ENCODE data around the gene TMEM150A. TPM values are rescaled to one million over a fixed set of nuclear protein-coding genes. Genes with fewer than 3 reads are reported as not detected.

Gene TMEM150A
- total RNA-seq, 5 donors from 2014 or later (not counting 1 experiment from before 2014, with no cell fraction given): 8.4 to 17.1 (median 16.2) TPM

- H3K4me1 Mint-ChIP-seq: peaks cover 42 to 50% (median 48%) of the 10 kb centered on the region in 3 donors
- ChIA-PET POLR2A (interaction anchor here in 1 of 2 donors (0.6 kb wide), 1 partner anchor 191 kb away, joined by 3 read pairs; no protein-coding TSS in a partner anchor), CTCF (no interaction called here)
- Histone ChIP-seq H3K9me3 (no peaks in the 10 kb centered on the region), H3K27ac (ENCODE audit: low read length) (no peak overlapping the region), H3K4me3 (ENCODE audit: control insufficient read depth in 1 of 2, extremely low read depth in 1 of 2, low read length in 1 of 2) (no peak overlapping the region), H3K4me1 (ENCODE audit: control insufficient read depth in 1 of 2, extremely low read depth in 1 of 2, insufficient read depth in 2 of 2, low read length in 2 of 2) (peaks cover 17 to 52% of the 10 kb centered on the region in 2 experiments), H3K36me3 (ENCODE audit: control insufficient read depth in 2 of 2, extremely low read depth in 1 of 2, insufficient read depth in 1 of 2, low read length in 1 of 2) (peaks cover 5 to 18% of the 10 kb centered on the region in 2 donors), H3K27me3 (replicated peaks in 1 of 2; ENCODE audit: control insufficient read depth in 2 of 2, extremely low read depth in 1 of 2, insufficient read depth in 2 of 2, low read length in 1 of 2) (no peaks in the 10 kb centered on the region)
- H3K27ac Mint-ChIP-seq: peak overlapping the region in 1 of 2 donors; percentile 2
- ATAC-seq (replicated peaks in 1 of 4): no peak
- no peaks in the 10 kb centered on the region for H3K27me3 Mint-ChIP-seq
- H3K4me3 Mint-ChIP-seq: no peak overlapping the region
- 93% methylated on average over 2 of the region's 14 CpGs for WGBS (ENCODE audit: insufficient coverage)
- H3K36me3 Mint-ChIP-seq: peaks cover 3% of the 10 kb centered on the region
- DNase-seq: no peak
- no peaks in the 10 kb centered on the region for H3K9me3 Mint-ChIP-seq
These were observed 3.7 kb downstream of the TMEM150A start for GRCh38 chr2:85598594-85599340.

DNA sequence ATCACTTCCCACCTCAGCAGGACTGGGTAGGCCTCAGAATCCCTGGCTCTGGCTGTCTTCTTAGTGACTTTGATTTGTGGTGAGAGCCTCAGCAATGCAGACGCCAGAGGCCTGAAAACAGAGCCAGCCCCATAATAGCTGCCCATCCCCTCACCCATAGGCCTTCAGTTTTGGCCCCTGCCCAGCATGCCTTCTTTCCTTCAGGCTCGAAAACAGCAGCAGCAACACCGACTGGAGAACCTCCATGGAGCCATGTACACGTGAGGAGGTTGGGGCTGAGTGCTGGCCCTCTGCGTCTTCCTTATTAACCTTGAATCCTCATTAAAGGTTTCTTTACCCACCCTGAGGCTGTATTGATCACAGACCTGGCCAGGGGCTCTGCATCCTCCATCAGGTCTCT, 5.3 kb downstream of the TMEM150A start:
- Mint-ChIP-seq H3K36me3 (peaks cover 3% of the 10 kb centered on the region), H3K27ac (peak overlapping the region in 1 of 2 donors; percentile 57)
- POLR2A ChIA-PET: interaction anchor here (0.6 kb wide), 2 partner anchors 10 to 32 kb away, joined by 3 read pairs; no protein-coding TSS in a partner anchor

GRCh38 chr2:85596486-85597143, 5.9 kb downstream of the TMEM150A start:
- ATAC-seq (replicated peaks in 1 of 4): no peak
- no peaks in the 10 kb centered on the region for H3K27me3 ChIP-seq (replicated peaks in 1 of 2; ENCODE audit: control insufficient read depth in 2 of 2, extremely low read depth in 1 of 2, insufficient read depth in 2 of 2, low read length in 1 of 2)

More for the DNA sequence above, 5.3 kb downstream of the TMEM150A start:
- no peak overlapping the region for H3K4me3 ChIP-seq (ENCODE audit: control insufficient read depth in 1 of 2, extremely low read depth in 1 of 2, low read length in 1 of 2)
- peaks cover 32 to 43% (median 41%) of the 10 kb centered on the region in 3 donors for H3K4me1 Mint-ChIP-seq
- H3K4me1 ChIP-seq (ENCODE audit: control insufficient read depth in 1 of 2, extremely low read depth in 1 of 2, insufficient read depth in 2 of 2, low read length in 2 of 2): peaks cover 15 to 42% of the 10 kb centered on the region in 2 experiments
- no peaks in the 10 kb centered on the region for H3K27me3 Mint-ChIP-seq
- H3K9me3 ChIP-seq: no peaks in the 10 kb centered on the region
- CTCF ChIA-PET: interaction anchor here in 1 of 2 donors (1.6 kb wide), 1 partner anchor 39 kb away, joined by 3 read pairs; no protein-coding TSS in a partner anchor
- peaks cover 5 to 18% of the 10 kb centered on the region in 2 donors for H3K36me3 ChIP-seq (ENCODE audit: control insufficient read depth in 2 of 2, extremely low read depth in 1 of 2, insufficient read depth in 1 of 2, low read length in 1 of 2)
- H3K9me3 Mint-ChIP-seq: no peaks in the 10 kb centered on the region
- H3K4me3 Mint-ChIP-seq: peak overlapping the region; percentile 99
- H3K27me3 ChIP-seq (replicated peaks in 1 of 2; ENCODE audit: control insufficient read depth in 2 of 2, extremely low read depth in 1 of 2, insufficient read depth in 2 of 2, low read length in 1 of 2): no peaks in the 10 kb centered on the region
- no peak overlapping the region for H3K27ac ChIP-seq (ENCODE audit: low read length)
- DNase-seq (no peak), ATAC-seq (replicated peaks in 1 of 4) (no peak)
- WGBS (ENCODE audit: insufficient coverage): no CpG with 5 or more reads among the region's 5 CpGs

DNA sequence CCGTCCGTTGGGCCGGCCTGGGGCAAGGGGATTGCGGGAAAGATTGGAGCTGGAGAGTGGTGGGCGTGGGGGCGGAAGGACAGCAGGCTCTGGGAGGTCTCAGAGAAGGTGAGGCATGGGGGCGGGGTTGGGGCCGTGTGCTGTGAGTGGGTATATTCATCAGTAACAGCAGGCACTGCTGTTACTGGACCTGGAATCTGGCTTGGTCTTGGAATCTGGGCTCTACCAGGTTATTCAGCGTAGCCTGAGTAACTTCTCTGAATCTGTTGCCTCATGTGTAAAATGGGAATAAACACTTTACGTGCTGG, 6.5 kb downstream of the TMEM150A start:
- no peaks in the 10 kb centered on the region for H3K27me3 Mint-ChIP-seq
- DNase-seq: no peak

More at GRCh38 chr2:85596486-85597143, 5.9 kb downstream of the TMEM150A start:
- H3K9me3 Mint-ChIP-seq: no peaks in the 10 kb centered on the region
- ChIA-PET CTCF (interaction anchor here in 1 of 2 donors (0.5 to 1.6 kb wide), 2 partner anchors 40 to 107 kb away, joined by 3 read pairs; no protein-coding TSS in a partner anchor), POLR2A (interaction anchor here (0.6 kb wide), 2 partner anchors 19 to 32 kb away, joined by 3 to 6 read pairs; no protein-coding TSS in a partner anchor)
- H3K36me3 Mint-ChIP-seq: peaks cover 3% of the 10 kb centered on the region
- Histone ChIP-seq H3K4me1 (ENCODE audit: control insufficient read depth in 1 of 2, extremely low read depth in 1 of 2, insufficient read depth in 2 of 2, low read length in 2 of 2) (peaks cover 12 to 36% of the 10 kb centered on the region in 2 experiments), H3K36me3 (ENCODE audit: control insufficient read depth in 2 of 2, extremely low read depth in 1 of 2, insufficient read depth in 1 of 2, low read length in 1 of 2) (peaks cover 5 to 18% of the 10 kb centered on the region in 2 donors), H3K27ac (ENCODE audit: low read length) (no peak overlapping the region), H3K9me3 (no peaks in the 10 kb centered on the region), H3K4me3 (ENCODE audit: control insufficient read depth in 1 of 2, extremely low read depth in 1 of 2, low read length in 1 of 2) (peak overlapping the region; percentile 92 to 95)
- peak overlapping the region; percentile 99 for H3K4me3 Mint-ChIP-seq
- H3K4me1 Mint-ChIP-seq: peaks cover 32 to 40% (median 39%) of the 10 kb centered on the region in 3 donors
- no CpG with 5 or more reads among the region's 3 CpGs for WGBS (ENCODE audit: insufficient coverage)
- H3K27ac Mint-ChIP-seq: peak overlapping the region; percentile 57 to 74
- no peak for DNase-seq
- H3K27me3 Mint-ChIP-seq: no peaks in the 10 kb centered on the region

GRCh38 chr2:85595301-85596025, 7.0 kb downstream of the TMEM150A start, which contains the start of gene RNF181:
Gene RNF181, plus strand, starts transcription at chr2:85595745. Its CDS starts 19 bp downstream, at chr2:85595764.
- WGBS (ENCODE audit: insufficient coverage): under 1% methylated on average over 45 of the region's 47 CpGs
- peak; percentile 99 for ATAC-seq (replicated peaks in 1 of 4)
- peak; percentile 73 to 98 (median 89) for DNase-seq

More for the DNA sequence above, 6.5 kb downstream of the TMEM150A start:
- ChIA-PET CTCF (interaction anchor here in 1 of 2 donors (0.6 to 1.6 kb wide), 4 partner anchors 41 to 190 kb away, joined by 3 to 5 read pairs (median 4); no protein-coding TSS in a partner anchor), POLR2A (interaction anchor here (0.5 to 2.2 kb wide), 5 partner anchors 8 to 1137 kb away, joined by 3 to 15 read pairs (median 4); partner anchors contain the start of gene C2orf68 (in 1 of the 2))
- 1% methylated on average over 8 of the region's 10 CpGs for WGBS (ENCODE audit: insufficient coverage)
- no peaks in the 10 kb centered on the region for H3K9me3 Mint-ChIP-seq
- peaks cover 12 to 33% of the 10 kb centered on the region in 2 experiments for H3K4me1 ChIP-seq (ENCODE audit: control insufficient read depth in 1 of 2, extremely low read depth in 1 of 2, insufficient read depth in 2 of 2, low read length in 2 of 2)
- H3K9me3 ChIP-seq: no peaks in the 10 kb centered on the region
- peak in 3 of 4 experiments; percentile 3 to 10 (median 6) for ATAC-seq (replicated peaks in 1 of 4)
- H3K27ac ChIP-seq (ENCODE audit: low read length): peak overlapping the region; percentile 75
- peaks cover 3% of the 10 kb centered on the region for H3K36me3 Mint-ChIP-seq
- peaks cover 32 to 38% (median 38%) of the 10 kb centered on the region in 3 donors for H3K4me1 Mint-ChIP-seq
- H3K27ac Mint-ChIP-seq: peak overlapping the region; percentile 98 to 99
- H3K4me3 ChIP-seq (ENCODE audit: control insufficient read depth in 1 of 2, extremely low read depth in 1 of 2, low read length in 1 of 2): peak overlapping the region; percentile 92 to 95
- H3K4me3 Mint-ChIP-seq: peak overlapping the region; percentile 99
- H3K27me3 ChIP-seq (replicated peaks in 1 of 2; ENCODE audit: control insufficient read depth in 2 of 2, extremely low read depth in 1 of 2, insufficient read depth in 2 of 2, low read length in 1 of 2): no peaks in the 10 kb centered on the region
- H3K36me3 ChIP-seq (ENCODE audit: control insufficient read depth in 2 of 2, extremely low read depth in 1 of 2, insufficient read depth in 1 of 2, low read length in 1 of 2): peaks cover 5 to 18% of the 10 kb centered on the region in 2 donors

More at GRCh38 chr2:85595301-85596025, 7.0 kb downstream of the TMEM150A start, which contains the start of gene RNF181:
- ChIA-PET CTCF (interaction anchor here in 1 of 2 donors (0.6 to 1.6 kb wide), 4 partner anchors 42 to 241 kb away, joined by 3 to 5 read pairs (median 4); partner anchors contain the start of gene ELMOD3), POLR2A (interaction anchor here (0.5 to 2.2 kb wide), 10 partner anchors 8 to 1137 kb away, joined by 3 to 15 read pairs (median 4); partner anchors contain the start of genes C2orf68 (in 1 of the 2) and VAMP8 (in 1 of the 2))
- H3K27me3 ChIP-seq (replicated peaks in 1 of 2; ENCODE audit: control insufficient read depth in 2 of 2, extremely low read depth in 1 of 2, insufficient read depth in 2 of 2, low read length in 1 of 2): no peaks in the 10 kb centered on the region
- peaks cover 5 to 18% of the 10 kb centered on the region in 2 donors for H3K36me3 ChIP-seq (ENCODE audit: control insufficient read depth in 2 of 2, extremely low read depth in 1 of 2, insufficient read depth in 1 of 2, low read length in 1 of 2)
- Mint-ChIP-seq H3K27ac (peak within 1 kb of the TSS; percentile 98 to 99), H3K4me1 (peaks cover 37 to 38% (median 38%) of the 10 kb centered on the region in 3 donors), H3K27me3 (no peaks in the 10 kb centered on the region), H3K9me3 (no peaks in the 10 kb centered on the region), H3K4me3 (peak within 1 kb of the TSS; percentile 99), H3K36me3 (peaks cover 3% of the 10 kb centered on the region)
- peak within 1 kb of the TSS; percentile 75 for H3K27ac ChIP-seq (ENCODE audit: low read length)
- no peaks in the 10 kb centered on the region for H3K9me3 ChIP-seq
- H3K4me1 ChIP-seq (ENCODE audit: control insufficient read depth in 1 of 2, extremely low read depth in 1 of 2, insufficient read depth in 2 of 2, low read length in 2 of 2): peaks cover 12 to 33% of the 10 kb centered on the region in 2 experiments
- H3K4me3 ChIP-seq (ENCODE audit: control insufficient read depth in 1 of 2, extremely low read depth in 1 of 2, low read length in 1 of 2): peak within 1 kb of the TSS; percentile 92 to 95

Data from T-cell (primary cell).